Measurements from ENCODE around the gene CLTB.

Gene CLTB

GRCh38 chr5:176410486-176411180 lies 5.7 kb downstream of the CLTB start:
- no peak for TF ChIP-seq MAX (IDR thresholded peaks at IDR 0.05)
- TF ChIP-seq FOXM1 (IDR thresholded peaks at IDR 0.05; ENCODE audit: borderline replicate concordance, low read depth): no peak
- no peak for TF ChIP-seq CEBPB (IDR thresholded peaks at IDR 0.05)
- no peak for TF ChIP-seq YY1 (IDR thresholded peaks at IDR 0.05; ENCODE audit: low read depth)
- no peak for TF ChIP-seq EP300 (IDR thresholded peaks at IDR 0.05; ENCODE audit: borderline replicate concordance)
- no peak for TF ChIP-seq TEAD4 (IDR thresholded peaks at IDR 0.05)

- TF ChIP-seq FOXM1 (IDR thresholded peaks at IDR 0.05; ENCODE audit: borderline replicate concordance, low read depth): no peak
- no peak for TF ChIP-seq CEBPB (IDR thresholded peaks at IDR 0.05)
- TF ChIP-seq EGR1 (IDR thresholded peaks at IDR 0.05): no peak
- no peak for TF ChIP-seq TAF1 (IDR thresholded peaks at IDR 0.05; ENCODE audit: low read depth)
- no peak for TF ChIP-seq ZBTB7A (IDR thresholded peaks at IDR 0.05; ENCODE audit: low read depth)
- no peak for TF ChIP-seq YY1 (IDR thresholded peaks at IDR 0.05; ENCODE audit: low read depth)
- no peak for TF ChIP-seq REST (IDR thresholded peaks at IDR 0.05; ENCODE audit: low read depth)
- TF ChIP-seq USF1 (IDR thresholded peaks at IDR 0.05): no peak
- no peak for TF ChIP-seq RAD21 (IDR thresholded peaks at IDR 0.05; ENCODE audit: low read depth)
- no peak for TF ChIP-seq NFIC (IDR thresholded peaks at IDR 0.05)
- no peak for TF ChIP-seq CREB1 (IDR thresholded peaks at IDR 0.05; ENCODE audit: low read depth)
- no peak for TF ChIP-seq TCF12 (IDR thresholded peaks at IDR 0.05; ENCODE audit: low read depth)
These were observed 6.6 kb downstream of the CLTB start for GRCh38 chr5:176409765-176410164.

GRCh38 chr5:176408590-176408989 lies 7.7 kb downstream of the CLTB start:
- TF ChIP-seq ZBTB7A (IDR thresholded peaks at IDR 0.05; ENCODE audit: low read depth): no peak
- no peak for TF ChIP-seq USF1 (IDR thresholded peaks at IDR 0.05)
- no peak for TF ChIP-seq RAD21 (IDR thresholded peaks at IDR 0.05; ENCODE audit: low read depth)
- TF ChIP-seq YY1 (IDR thresholded peaks at IDR 0.05; ENCODE audit: low read depth): no peak
- no peak for TF ChIP-seq TEAD4 (IDR thresholded peaks at IDR 0.05)
- TF ChIP-seq CEBPB (IDR thresholded peaks at IDR 0.05): no peak
- TF ChIP-seq TCF12 (IDR thresholded peaks at IDR 0.05; ENCODE audit: low read depth): no peak
- TF ChIP-seq TAF1 (IDR thresholded peaks at IDR 0.05; ENCODE audit: low read depth): no peak
- TF ChIP-seq MAX (IDR thresholded peaks at IDR 0.05): no peak
- no peak for TF ChIP-seq EP300 (IDR thresholded peaks at IDR 0.05; ENCODE audit: borderline replicate concordance)
- TF ChIP-seq REST (IDR thresholded peaks at IDR 0.05; ENCODE audit: low read depth): no peak
- TF ChIP-seq FOXM1 (IDR thresholded peaks at IDR 0.05; ENCODE audit: borderline replicate concordance, low read depth): no peak
- no peak for TF ChIP-seq EGR1 (IDR thresholded peaks at IDR 0.05)
- no peak for TF ChIP-seq CREB1 (IDR thresholded peaks at IDR 0.05; ENCODE audit: low read depth)
- no peak for TF ChIP-seq NFIC (IDR thresholded peaks at IDR 0.05)

GRCh38 chr5:176407456-176408251 lies 8.7 kb downstream of the CLTB start:
- TF ChIP-seq EP300 (IDR thresholded peaks at IDR 0.05; ENCODE audit: borderline replicate concordance) (no peak), YY1 (IDR thresholded peaks at IDR 0.05; ENCODE audit: low read depth) (no peak), RAD21 (IDR thresholded peaks at IDR 0.05; ENCODE audit: low read depth) (no peak), REST (IDR thresholded peaks at IDR 0.05; ENCODE audit: low read depth) (no peak), NFIC (IDR thresholded peaks at IDR 0.05) (no peak), TAF1 (IDR thresholded peaks at IDR 0.05; ENCODE audit: low read depth) (no peak), MAX (IDR thresholded peaks at IDR 0.05) (no peak), TCF12 (IDR thresholded peaks at IDR 0.05; ENCODE audit: low read depth) (no peak), TEAD4 (IDR thresholded peaks at IDR 0.05) (no peak), CEBPB (IDR thresholded peaks at IDR 0.05) (no peak), FOXM1 (IDR thresholded peaks at IDR 0.05; ENCODE audit: borderline replicate concordance, low read depth) (no peak)
